HG02623 (cell line): Measurements from ENCODE around the gene RTP3.

ENCODE experiments used
- ATAC-seq: cut with Tn5 transposase; IDR thresholded peaks from one replicate; pipeline ENCODE4 v1.9.1; 2021; ENCODE audit warnings: moderate library complexity; ENCODE audit not compliant: unreplicated experiment

Gene RTP3

GRCh38 chr3:46468753-46469600 is 28.8 kb upstream of the RTP3 start:
- ATAC-seq = no peak

GRCh38 chr3:46469680-46470357 is 28.0 kb upstream of the RTP3 start:
- no peak for ATAC-seq

GRCh38 chr3:46470831-46471230 is 26.9 kb upstream of the RTP3 start:
- ATAC-seq = no peak

GRCh38 chr3:46471371-46471914 is 26.3 kb upstream of the RTP3 start:
- no peak for ATAC-seq

- ATAC-seq = no peak
Measured at GRCh38 chr3:46472736-46473135, 25.0 kb upstream of the RTP3 start.

- ATAC-seq = no peak
Measured at GRCh38 chr3:46477145-46477544, 20.6 kb upstream of the RTP3 start.

- ATAC-seq = no peak
Measured at GRCh38 chr3:46477756-46478155, 20.0 kb upstream of the RTP3 start.

- ATAC-seq = no peak
Measured at GRCh38 chr3:46478341-46478740, 19.4 kb upstream of the RTP3 start.

GRCh38 chr3:46479021-46479420 is 18.8 kb upstream of the RTP3 start:
- ATAC-seq = no peak

GRCh38 chr3:46479696-46480095 is 18.1 kb upstream of the RTP3 start:
- no peak for ATAC-seq

- ATAC-seq = no peak
Measured at GRCh38 chr3:46480491-46481195, 17.1 kb upstream of the RTP3 start.

GRCh38 chr3:46481636-46482035 is 16.1 kb upstream of the RTP3 start:
- no peak for ATAC-seq

GRCh38 chr3:46482632-46483350 is 15.0 kb upstream of the RTP3 start:
- no peak for ATAC-seq

- no peak for ATAC-seq
Measured at GRCh38 chr3:46483825-46484224, 14.0 kb upstream of the RTP3 start.

- ATAC-seq = no peak
Measured at GRCh38 chr3:46484388-46484787, 13.4 kb upstream of the RTP3 start.

- no peak for ATAC-seq
Measured at GRCh38 chr3:46484911-46485778, 12.6 kb upstream of the RTP3 start.

GRCh38 chr3:46485779-46486175 is 12.0 kb upstream of the RTP3 start:
- no peak for ATAC-seq

- peak; percentile 84 for ATAC-seq
Measured at GRCh38 chr3:46488735-46489361, 8.9 kb upstream of the RTP3 start.

- ATAC-seq = no peak
Measured at GRCh38 chr3:46489381-46489780, 8.4 kb upstream of the RTP3 start.
